Muscle layer of duodenum (tissue), 2 donors: ENCODE measurements around the gene TSPAN33.

Experiments used
- H3K27ac ChIP-seq: one replicate; pipeline ENCODE4 v1.7.0; 2013; ENCODE audit warnings: mild to moderate bottlenecking, low read length
- H3K27me3 ChIP-seq: one replicate; pipeline ENCODE4 v1.7.0; 2013; ENCODE audit warnings: low read depth, mild to moderate bottlenecking, control low read depth, low read length
- H3K36me3 ChIP-seq, 2 donors: one replicate each; pipeline ENCODE4 v1.7.0; 2013; ENCODE audit warnings: low read length in 2 of 2, control low read depth in 1 of 2, mild to moderate bottlenecking in 1 of 2; ENCODE audit not compliant: insufficient read depth in 2 of 2, control insufficient read depth in 1 of 2
- H3K4me1 ChIP-seq, 2 donors: one replicate each; pipeline ENCODE4 v1.7.0; 2013; ENCODE audit warnings: low read length in 2 of 2, mild to moderate bottlenecking in 2 of 2, control low read depth in 1 of 2, moderate library complexity in 1 of 2; ENCODE audit not compliant: insufficient read depth in 2 of 2, control insufficient read depth in 1 of 2
- H3K4me3 ChIP-seq, 2 donors: one replicate each; pipeline ENCODE4 v1.7.0; 2013; ENCODE audit warnings: low read length in 2 of 2, low read depth in 1 of 2, mild to moderate bottlenecking in 1 of 2
- H3K9me3 ChIP-seq, 2 donors: one replicate each; pipeline ENCODE4 v1.7.0; 2013; ENCODE audit warnings: low read length in 2 of 2, control low read depth in 1 of 2, mild to moderate bottlenecking in 1 of 2; ENCODE audit not compliant: control insufficient read depth in 1 of 2
- donor health status: healthy.

TSPAN33 gene

GRCh38 chr7:129184981-129185670, 40.6 kb downstream of the TSPAN33 start:
- no peaks in the 10 kb centered on the region for H3K27me3 ChIP-seq
- H3K36me3 ChIP-seq = no peaks in the 10 kb centered on the region
- no peak overlapping the region for H3K27ac ChIP-seq
- H3K4me3 ChIP-seq = no peak overlapping the region
- no peaks in the 10 kb centered on the region for H3K9me3 ChIP-seq
- H3K4me1 ChIP-seq = no peaks in the 10 kb centered on the region

GRCh38 chr7:129186749-129187260, 42.3 kb downstream of the TSPAN33 start:
- H3K36me3 ChIP-seq = no peaks in the 10 kb centered on the region
- no peak overlapping the region for H3K4me3 ChIP-seq
- H3K4me1 ChIP-seq = peaks cover 0 to 5% of the 10 kb centered on the region in 2 donors
- no peaks in the 10 kb centered on the region for H3K9me3 ChIP-seq
- no peak overlapping the region for H3K27ac ChIP-seq
- no peaks in the 10 kb centered on the region for H3K27me3 ChIP-seq

GRCh38 chr7:129187681-129188371, 43.3 kb downstream of the TSPAN33 start:
- no peak overlapping the region for H3K27ac ChIP-seq
- peak overlapping the region; percentile 43 to 93 for H3K4me3 ChIP-seq
- peaks cover 0 to 5% of the 10 kb centered on the region in 2 donors for H3K4me1 ChIP-seq
- H3K9me3 ChIP-seq = no peaks in the 10 kb centered on the region
- no peaks in the 10 kb centered on the region for H3K36me3 ChIP-seq
- no peaks in the 10 kb centered on the region for H3K27me3 ChIP-seq

- Histone ChIP-seq H3K9me3 (no peaks in the 10 kb centered on the region), H3K36me3 (no peaks in the 10 kb centered on the region), H3K4me1 (peaks cover 0 to 5% of the 10 kb centered on the region in 2 donors), H3K27ac (no peak within 1 kb of the TSS), H3K4me3 (peak within 1 kb of the TSS; percentile 55 to 93), H3K27me3 (no peaks in the 10 kb centered on the region)
Measured at GRCh38 chr7:129188372-129188891, 43.9 kb downstream of the TSPAN33 start, which contains the start of gene SMO. Gene SMO, plus strand, starts transcription at chr7:129188633. Its CDS starts 519 bp downstream, at chr7:129189152.

GRCh38 chr7:129188892-129189660, 44.6 kb downstream of the TSPAN33 start:
- H3K27me3 ChIP-seq = no peaks in the 10 kb centered on the region
- peaks cover 0 to 5% of the 10 kb centered on the region in 2 donors for H3K4me1 ChIP-seq
- H3K4me3 ChIP-seq = peak overlapping the region; percentile 55 to 93
- no peaks in the 10 kb centered on the region for H3K9me3 ChIP-seq
- H3K36me3 ChIP-seq = no peaks in the 10 kb centered on the region
- H3K27ac ChIP-seq = no peak overlapping the region

- Histone ChIP-seq H3K4me3 (peak overlapping the region; percentile 55 to 93), H3K27me3 (no peaks in the 10 kb centered on the region), H3K27ac (no peak overlapping the region), H3K36me3 (no peaks in the 10 kb centered on the region), H3K4me1 (peaks cover 0 to 5% of the 10 kb centered on the region in 2 donors), H3K9me3 (no peaks in the 10 kb centered on the region)
Measured at GRCh38 chr7:129189661-129190310, 45.3 kb downstream of the TSPAN33 start.

- Histone ChIP-seq H3K36me3 (no peaks in the 10 kb centered on the region), H3K4me3 (no peak overlapping the region), H3K9me3 (no peaks in the 10 kb centered on the region), H3K27me3 (no peaks in the 10 kb centered on the region), H3K4me1 (peaks cover 0 to 5% of the 10 kb centered on the region in 2 donors), H3K27ac (no peak overlapping the region)
Measured at GRCh38 chr7:129191272-129191671, 46.8 kb downstream of the TSPAN33 start.

GRCh38 chr7:129193892-129194291, 49.4 kb downstream of the TSPAN33 start:
- H3K27ac ChIP-seq = no peak overlapping the region
- no peaks in the 10 kb centered on the region for H3K36me3 ChIP-seq
- H3K27me3 ChIP-seq = no peaks in the 10 kb centered on the region
- H3K4me1 ChIP-seq = peaks cover 0 to 5% of the 10 kb centered on the region in 2 donors
- no peaks in the 10 kb centered on the region for H3K9me3 ChIP-seq
- no peak overlapping the region for H3K4me3 ChIP-seq

- H3K9me3 ChIP-seq = no peaks in the 10 kb centered on the region
- no peaks in the 10 kb centered on the region for H3K4me1 ChIP-seq
- H3K4me3 ChIP-seq = no peak overlapping the region
- H3K36me3 ChIP-seq = no peaks in the 10 kb centered on the region
- H3K27me3 ChIP-seq = no peaks in the 10 kb centered on the region
- H3K27ac ChIP-seq = no peak overlapping the region
Measured at GRCh38 chr7:129197771-129198170, 53.3 kb downstream of the TSPAN33 start.

GRCh38 chr7:129199406-129199805, 54.9 kb downstream of the TSPAN33 start:
- Histone ChIP-seq H3K27me3 (no peaks in the 10 kb centered on the region), H3K9me3 (no peaks in the 10 kb centered on the region), H3K36me3 (no peaks in the 10 kb centered on the region), H3K4me1 (no peaks in the 10 kb centered on the region), H3K27ac (no peak overlapping the region), H3K4me3 (no peak overlapping the region)
